ENCODE results near the gene KLF6. TPM values are rescaled to one million over a fixed set of nuclear protein-coding genes. Genes with fewer than 3 reads are reported as not detected.

Gene KLF6
- polyA plus RNA-seq, 1 of the 3 experiments (the other 2 are of a cell fraction), result 148 TPM

DNA sequence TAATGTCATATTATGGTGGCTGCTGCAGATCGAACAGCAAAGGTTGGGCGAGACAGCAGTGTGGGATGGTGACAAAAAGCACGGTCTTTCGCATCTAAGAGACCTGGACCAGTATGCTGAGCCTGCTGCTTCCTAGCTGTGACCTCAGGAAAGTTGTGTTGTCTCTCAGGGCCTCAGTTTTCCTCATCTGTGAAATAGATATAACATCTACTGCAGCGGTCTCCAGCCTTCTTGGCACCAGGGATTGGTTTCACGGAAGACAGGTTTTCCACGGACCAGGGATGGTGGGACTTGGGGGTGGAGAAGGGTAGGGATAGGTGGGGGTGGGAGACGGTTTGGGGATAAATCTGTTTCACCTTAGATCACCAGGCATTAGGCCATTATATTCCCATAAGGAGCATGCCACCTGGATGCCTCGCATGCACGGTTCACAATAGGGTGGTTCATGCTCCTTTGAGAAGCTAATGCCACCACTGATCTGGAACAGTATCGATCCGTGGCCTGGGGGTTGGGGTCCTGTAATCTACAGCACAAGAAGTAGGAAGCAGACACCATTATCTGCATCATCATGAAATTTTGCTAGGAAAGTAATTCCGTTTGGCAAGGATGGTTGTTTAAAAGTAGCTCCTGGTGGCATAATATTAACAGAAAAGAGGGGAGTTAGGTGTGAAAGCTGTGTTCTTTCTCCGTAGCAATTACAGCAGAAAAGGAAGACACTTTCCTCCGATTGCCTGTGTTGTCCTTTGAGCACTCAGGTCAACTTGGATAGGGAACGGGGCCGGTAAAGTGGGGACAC is 10.8 kb downstream of the KLF6 start (continued):
- TF ChIP-seq MXI1 (IDR thresholded peaks at IDR 0.05; ENCODE audit: low read depth, low read length) (no peak), GATA2 (CRISPR knock-in tag; IDR thresholded peaks at IDR 0.05) (no peak), USF2 (IDR thresholded peaks at IDR 0.05; ENCODE audit: borderline replicate concordance, low read depth, low read length) (no peak), RAD21 (IDR thresholded peaks at IDR 0.05; ENCODE audit: low read length) (no peak), SMC3 (IDR thresholded peaks at IDR 0.05; ENCODE audit: low read depth, low read length) (no peak), FOXJ3 (CRISPR knock-in tag; IDR thresholded peaks at IDR 0.05) (no peak), PBX3 (IDR thresholded peaks at IDR 0.05) (peak; percentile 30), EP300 (IDR thresholded peaks at IDR 0.05; ENCODE audit: borderline replicate concordance in 1 of 2, low read depth in 1 of 2, low read length in 1 of 2) (no peak), ZBTB33 (IDR thresholded peaks at IDR 0.05; ENCODE audit: borderline replicate concordance, low read depth) (no peak), FOSL2 (IDR thresholded peaks at IDR 0.05; ENCODE audit: borderline replicate concordance, low read depth) (no peak)

- Histone ChIP-seq H3K9me3 (no peaks in the 10 kb centered on the region), H3K79me2 (ENCODE audit: insufficient read depth) (peaks cover 14% of the 10 kb centered on the region), H3K27ac (ENCODE audit: low read depth in 2 of 2, low read length in 1 of 2) (peak overlapping the region; percentile 6 to 99; a peak in 3 of 4 replicates), H3K4me3 (ENCODE audit: low read depth in 2 of 2, low read length in 1 of 2) (no peak overlapping the region), H3K36me3 (replicated peaks in 1 of 2; ENCODE audit: control insufficient read depth in 1 of 2, insufficient read depth in 2 of 2, low read length in 1 of 2) (peaks cover 26 to 30% of the 10 kb centered on the region in 2 experiments), H4K20me1 (ENCODE audit: insufficient read depth) (peaks cover 25% of the 10 kb centered on the region), H3K4me2 (no peak overlapping the region), H3F3A (replicated peaks; ENCODE audit: insufficient read depth) (peaks cover 56% of the 10 kb centered on the region), H3K27me3 (ENCODE audit: insufficient read depth) (no peaks in the 10 kb centered on the region), H2AFZ (ENCODE audit: low read depth) (no peak overlapping the region), H3K4me1 (ENCODE audit: control insufficient read depth in 1 of 2, insufficient read depth in 2 of 2, low read depth in 1 of 2, low read length in 1 of 2) (peaks cover 15 to 28% of the 10 kb centered on the region in 2 experiments), H3K9ac (no peak overlapping the region), H3K9me2 (no peaks in the 10 kb centered on the region)
- POLR2A ChIA-PET, result interaction anchor here (1.0 to 2.0 kb wide), 2 partner anchors 11 to 12 kb away, joined by 4 to 6 read pairs; partner anchors contain the start of gene KLF6
- CTCF ChIA-PET, result interaction anchor here (1.1 kb wide), 1 partner anchor 576 kb away, joined by 3 read pairs; no protein-coding TSS in a partner anchor
- DNase-seq, result no peak
- TF ChIP-seq TAF1 (IDR thresholded peaks at IDR 0.05; ENCODE audit: borderline replicate concordance, low read depth, low read length) (no peak), ELF1 (IDR thresholded peaks at IDR 0.05) (no peak), CHD2 (IDR thresholded peaks at IDR 0.05; ENCODE audit: low read length, partially characterized antibody) (no peak), FOSL2 (IDR thresholded peaks at IDR 0.05; ENCODE audit: borderline replicate concordance, low read depth) (no peak), NFIC (IDR thresholded peaks at IDR 0.05; ENCODE audit: borderline replicate concordance) (no peak), TEAD4 (IDR thresholded peaks at IDR 0.05; ENCODE audit: borderline replicate concordance, insufficient read depth) (no peak), EP300 (IDR thresholded peaks at IDR 0.05; ENCODE audit: borderline replicate concordance in 1 of 2, low read depth in 1 of 2, low read length in 1 of 2) (no peak), EZH2phosphoT487 (IDR thresholded peaks at IDR 0.05; ENCODE audit: borderline replicate concordance, low read depth) (no peak), GATA2 (CRISPR knock-in tag; IDR thresholded peaks at IDR 0.05) (no peak), POLR2AphosphoS5 (IDR thresholded peaks at IDR 0.05; ENCODE audit: low read depth, low read length) (no peak)
- TF ChIP-seq, protein P1, sequence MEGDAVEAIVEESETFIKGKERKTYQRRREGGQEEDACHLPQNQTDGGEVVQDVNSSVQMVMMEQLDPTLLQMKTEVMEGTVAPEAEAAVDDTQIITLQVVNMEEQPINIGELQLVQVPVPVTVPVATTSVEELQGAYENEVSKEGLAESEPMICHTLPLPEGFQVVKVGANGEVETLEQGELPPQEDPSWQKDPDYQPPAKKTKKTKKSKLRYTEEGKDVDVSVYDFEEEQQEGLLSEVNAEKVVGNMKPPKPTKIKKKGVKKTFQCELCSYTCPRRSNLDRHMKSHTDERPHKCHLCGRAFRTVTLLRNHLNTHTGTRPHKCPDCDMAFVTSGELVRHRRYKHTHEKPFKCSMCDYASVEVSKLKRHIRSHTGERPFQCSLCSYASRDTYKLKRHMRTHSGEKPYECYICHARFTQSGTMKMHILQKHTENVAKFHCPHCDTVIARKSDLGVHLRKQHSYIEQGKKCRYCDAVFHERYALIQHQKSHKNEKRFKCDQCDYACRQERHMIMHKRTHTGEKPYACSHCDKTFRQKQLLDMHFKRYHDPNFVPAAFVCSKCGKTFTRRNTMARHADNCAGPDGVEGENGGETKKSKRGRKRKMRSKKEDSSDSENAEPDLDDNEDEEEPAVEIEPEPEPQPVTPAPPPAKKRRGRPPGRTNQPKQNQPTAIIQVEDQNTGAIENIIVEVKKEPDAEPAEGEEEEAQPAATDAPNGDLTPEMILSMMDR (IDR thresholded peaks at IDR 0.05), result no peak
- WGBS (ENCODE audit: low lambda C conversion rate), result 79% methylated on average over 10 of the region's 10 CpGs
Measured at GRCh38 chr10:3773460-3774017, 11.5 kb downstream of the KLF6 start.

All from SK-N-SH (cell line).